Epithelial cell of esophagus (primary cell): ENCODE measurements around the gene NLRP4.

Experiments
- DNase-seq: peaks from one replicate; pipeline ENCODE4 v3.0.0; 2010; ENCODE audit warnings: low read depth
- H3K4me3 ChIP-seq: 2 replicates; pipeline ENCODE4 v1.5.1; 2011; ENCODE audit warnings: mild to moderate bottlenecking, low read length, control low read depth
- TF ChIP-seq, protein P1 (sequence below): IDR thresholded peaks from 2 replicates; pipeline ENCODE4 v1.5.1; 2011; ENCODE audit warnings: low read depth, mild to moderate bottlenecking, low read length, control low read depth, inconsistent platforms; ENCODE audit not compliant: insufficient read depth; ENCODE audit errors: missing control alignments

Gene NLRP4

GRCh38 chr19:55838906-55839305 lies 2.6 kb downstream of the NLRP4 start:
- no peak for DNase-seq
- TF ChIP-seq, protein P1, sequence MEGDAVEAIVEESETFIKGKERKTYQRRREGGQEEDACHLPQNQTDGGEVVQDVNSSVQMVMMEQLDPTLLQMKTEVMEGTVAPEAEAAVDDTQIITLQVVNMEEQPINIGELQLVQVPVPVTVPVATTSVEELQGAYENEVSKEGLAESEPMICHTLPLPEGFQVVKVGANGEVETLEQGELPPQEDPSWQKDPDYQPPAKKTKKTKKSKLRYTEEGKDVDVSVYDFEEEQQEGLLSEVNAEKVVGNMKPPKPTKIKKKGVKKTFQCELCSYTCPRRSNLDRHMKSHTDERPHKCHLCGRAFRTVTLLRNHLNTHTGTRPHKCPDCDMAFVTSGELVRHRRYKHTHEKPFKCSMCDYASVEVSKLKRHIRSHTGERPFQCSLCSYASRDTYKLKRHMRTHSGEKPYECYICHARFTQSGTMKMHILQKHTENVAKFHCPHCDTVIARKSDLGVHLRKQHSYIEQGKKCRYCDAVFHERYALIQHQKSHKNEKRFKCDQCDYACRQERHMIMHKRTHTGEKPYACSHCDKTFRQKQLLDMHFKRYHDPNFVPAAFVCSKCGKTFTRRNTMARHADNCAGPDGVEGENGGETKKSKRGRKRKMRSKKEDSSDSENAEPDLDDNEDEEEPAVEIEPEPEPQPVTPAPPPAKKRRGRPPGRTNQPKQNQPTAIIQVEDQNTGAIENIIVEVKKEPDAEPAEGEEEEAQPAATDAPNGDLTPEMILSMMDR = no peak
- H3K4me3 ChIP-seq = no peak overlapping the region

DNA sequence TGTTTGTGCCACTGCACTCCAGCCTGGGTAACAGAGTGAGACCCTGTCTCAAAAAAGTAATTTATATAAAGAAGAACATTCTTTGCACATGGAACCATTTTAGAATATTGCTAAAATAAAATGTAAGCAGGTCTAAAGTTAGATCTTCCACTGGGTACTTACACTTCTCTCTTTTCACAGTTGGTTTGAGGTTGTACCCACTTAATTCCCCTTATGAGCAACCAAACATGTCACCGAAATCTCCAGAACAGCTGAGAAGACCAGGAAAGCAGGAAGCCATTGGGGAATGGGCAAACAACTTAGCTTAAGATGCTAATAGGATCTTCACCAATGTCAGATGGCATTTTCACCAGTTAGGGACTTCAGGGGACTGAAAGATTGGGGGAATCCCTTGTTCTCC lies 18.8 kb downstream of the NLRP4 start:
- TF ChIP-seq, protein P1 = no peak
- no peak overlapping the region for H3K4me3 ChIP-seq
- no peak for DNase-seq

DNA sequence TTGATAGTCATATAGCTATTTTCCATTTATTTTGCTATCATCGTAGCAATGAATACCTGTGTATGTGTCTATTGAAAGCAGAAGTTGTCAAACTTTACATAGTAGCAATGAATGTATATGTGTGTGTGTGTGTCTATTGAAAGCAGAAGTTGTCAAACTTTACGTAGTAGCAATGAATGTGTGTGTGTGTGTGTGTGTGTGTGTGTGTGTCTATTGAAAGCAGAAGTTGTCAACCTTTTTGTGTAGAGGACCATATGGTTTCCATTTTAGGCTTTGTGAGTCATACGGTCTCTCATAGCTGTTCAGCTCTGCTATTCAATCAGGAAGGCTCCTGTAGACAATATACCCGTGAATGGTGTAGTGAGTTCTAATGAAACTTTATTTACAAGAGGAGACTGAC lies 20.8 kb downstream of the NLRP4 start:
- H3K4me3 ChIP-seq = no peak overlapping the region
- no peak for DNase-seq
- TF ChIP-seq, protein P1 = no peak

- DNase-seq = no peak
- no peak overlapping the region for H3K4me3 ChIP-seq
- TF ChIP-seq, protein P1 = no peak
These were observed 21.6 kb downstream of the NLRP4 start for GRCh38 chr19:55857974-55858373.

DNA sequence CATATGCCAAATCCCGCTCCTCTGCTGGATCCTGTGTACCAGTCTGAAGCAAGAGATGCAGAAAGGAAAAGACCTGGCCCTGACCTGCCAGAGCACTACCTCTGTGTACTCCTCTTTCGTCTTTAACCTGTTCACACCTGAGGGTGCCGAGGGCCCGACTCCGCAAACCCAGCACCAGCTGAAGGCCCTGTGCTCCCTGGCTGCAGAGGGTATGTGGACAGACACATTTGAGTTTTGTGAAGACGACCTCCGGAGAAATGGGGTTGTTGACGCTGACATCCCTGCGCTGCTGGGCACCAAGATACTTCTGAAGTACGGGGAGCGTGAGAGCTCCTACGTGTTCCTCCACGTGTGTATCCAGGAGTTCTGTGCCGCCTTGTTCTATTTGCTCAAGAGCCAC lies 22.1 kb downstream of the NLRP4 start:
- TF ChIP-seq, protein P1 = no peak
- no peak for DNase-seq
- no peak overlapping the region for H3K4me3 ChIP-seq

DNA sequence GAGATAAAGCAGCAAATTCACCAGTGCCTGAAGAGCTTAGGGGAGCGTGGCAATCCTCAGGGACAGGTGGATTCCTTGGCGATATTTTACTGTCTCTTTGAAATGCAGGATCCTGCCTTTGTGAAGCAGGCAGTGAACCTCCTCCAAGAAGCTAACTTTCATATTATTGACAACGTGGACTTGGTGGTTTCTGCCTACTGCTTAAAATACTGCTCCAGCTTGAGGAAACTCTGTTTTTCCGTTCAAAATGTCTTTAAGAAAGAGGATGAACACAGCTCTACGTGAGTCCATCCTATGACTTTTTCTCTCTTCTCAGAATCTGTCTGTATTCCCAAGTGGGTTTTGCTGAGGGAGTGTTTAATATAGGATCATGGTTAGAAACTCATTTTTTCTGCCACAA lies 22.6 kb downstream of the NLRP4 start:
- no peak overlapping the region for H3K4me3 ChIP-seq
- no peak for DNase-seq
- TF ChIP-seq, protein P1 = no peak

DNA sequence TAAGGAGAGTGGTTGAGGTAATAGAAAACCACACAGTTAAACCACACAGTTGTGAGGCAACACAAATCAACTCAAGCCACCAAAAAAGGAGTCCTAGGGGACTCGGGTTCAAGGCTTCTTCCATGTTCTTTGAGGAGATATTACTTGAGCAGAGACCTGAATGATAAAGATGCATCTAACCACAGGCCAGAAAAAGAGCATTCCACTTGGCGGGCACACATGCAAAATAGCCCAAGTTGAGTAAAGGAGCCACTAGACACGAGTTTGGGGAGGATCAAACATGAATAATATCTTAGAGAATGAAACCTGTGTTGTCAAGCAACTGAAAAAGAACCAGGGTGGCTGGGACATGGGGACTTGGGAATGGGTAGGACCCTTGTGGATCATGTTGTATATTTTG lies 30.2 kb downstream of the NLRP4 start:
- DNase-seq = no peak

More for the DNA sequence above, 30.2 kb downstream of the NLRP4 start:
- H3K4me3 ChIP-seq = no peak overlapping the region
- TF ChIP-seq, protein P1 = no peak
